Measurements from ENCODE around the gene BEST2. TPM values are rescaled to one million over a fixed set of nuclear protein-coding genes. Genes with fewer than 3 reads are reported as not detected.

Gene BEST2
- total and polyA plus RNA-seq, 10 donors, result not detected

- no peaks in the 10 kb centered on the region for H3K27me3 ChIP-seq (replicated peaks in 1 of 7)
- intact Hi-C loops (cut with DNase I; ENCODE audit: low total_unique reads), result no loop called here
- whole genome bisulfite sequencing, 5 donors, result 91 to 95% (median 93%) methylated on average over 21 to 24 of the region's 24 CpGs
- no peak for DNase-seq
- no peak overlapping the region for H3K27ac ChIP-seq
- peaks cover 0 to 53% (median 37%) of the 10 kb centered on the region in 6 donors for H3K36me3 ChIP-seq
- H3K4me1 ChIP-seq, result peaks cover 18 to 74% (median 58%) of the 10 kb centered on the region in 6 donors
- no peak for TF ChIP-seq POLR2A (IDR thresholded peaks at IDR 0.05)
- no peak for TF ChIP-seq POLR2AphosphoS5 (IDR thresholded peaks at IDR 0.05)
- TF ChIP-seq CTCF (IDR thresholded peaks at IDR 0.05 in 8 of 11, conservative IDR thresholded peaks at IDR 0.05 in 3 of 11), result no peak
- H3K4me3 ChIP-seq, result no peak overlapping the region
- no peaks in the 10 kb centered on the region for H3K9me3 ChIP-seq
Observed at GRCh38 chr19:12731337-12731736, 20.3 kb upstream of the BEST2 start.

GRCh38 chr19:12733369-12734214 lies 18.0 kb upstream of the BEST2 start:
- intact Hi-C loops (cut with DNase I; ENCODE audit: low total_unique reads), result no loop called here
- H3K36me3 ChIP-seq, result peaks cover 0 to 42% (median 31%) of the 10 kb centered on the region in 6 donors
- peak overlapping the region; percentile 68 to 98 (median 92) for H3K4me3 ChIP-seq
- TF ChIP-seq CTCF (IDR thresholded peaks at IDR 0.05 in 8 of 11, conservative IDR thresholded peaks at IDR 0.05 in 3 of 11), result peak in 6 of 11 experiments; percentile 10 to 40 (median 15)
- no peak for TF ChIP-seq POLR2AphosphoS5 (IDR thresholded peaks at IDR 0.05)
- peaks cover 30 to 91% (median 74%) of the 10 kb centered on the region in 6 donors for H3K4me1 ChIP-seq
- DNase-seq, result no peak
- H3K27ac ChIP-seq, result peak overlapping the region; percentile 94 to 99 (median 96)
- H3K27me3 ChIP-seq (replicated peaks in 1 of 7), result no peaks in the 10 kb centered on the region
- 0 to 2% (median 1%) methylated on average over 15 of the region's 15 CpGs for WGBS, 5 donors
- no peaks in the 10 kb centered on the region for H3K9me3 ChIP-seq

GRCh38 chr19:12736995-12737834 lies 14.4 kb upstream of the BEST2 start, which contains the start of gene GET3:
Gene GET3 (plus strand): TSS chr19:12737497. CDS start chr19:12737506, 9 bp downstream.
- WGBS, 5 donors, result 0 to 1% (median 1%) methylated on average over 23 to 29 of the region's 29 CpGs
- Histone ChIP-seq H3K4me1 (peaks cover 27 to 66% (median 48%) of the 10 kb centered on the region in 6 donors), H3K9me3 (no peaks in the 10 kb centered on the region), H3K36me3 (peaks cover 0 to 42% (median 16%) of the 10 kb centered on the region in 6 donors), H3K4me3 (peak within 1 kb of the TSS; percentile 62 to 99 (median 92)), H3K27me3 (replicated peaks in 1 of 7) (no peaks in the 10 kb centered on the region), H3K27ac (peak within 1 kb of the TSS; percentile 90 to 94 (median 92))
- TF ChIP-seq CTCF (IDR thresholded peaks at IDR 0.05 in 8 of 11, conservative IDR thresholded peaks at IDR 0.05 in 3 of 11), result peak in 4 of 11 experiments; percentile 6 to 31 (median 21)
- TF ChIP-seq POLR2A (IDR thresholded peaks at IDR 0.05), result no peak
- peak; percentile 80 to 85 (median 80) for TF ChIP-seq POLR2AphosphoS5 (IDR thresholded peaks at IDR 0.05)
- DNase-seq, result peak; percentile 93
- intact Hi-C loops (cut with DNase I; ENCODE audit: low total_unique reads), result no loop called here
